Measurements from ENCODE around the gene RNF31.

The RNF31 gene

GRCh38 chr14:24117179-24117578 is 30.1 kb upstream of the RNF31 start:
- no peak for DNase-seq

GRCh38 chr14:24119691-24120090 is 27.6 kb upstream of the RNF31 start:
- no peak for DNase-seq

- no peak for DNase-seq
Observed at GRCh38 chr14:24121210-24121609, 26.1 kb upstream of the RNF31 start.

GRCh38 chr14:24122416-24122815 is 24.9 kb upstream of the RNF31 start:
- no peak for DNase-seq

GRCh38 chr14:24122898-24123297 is 24.4 kb upstream of the RNF31 start:
- DNase-seq = no peak

GRCh38 chr14:24123424-24124417 is 23.6 kb upstream of the RNF31 start:
- DNase-seq = no peak

- DNase-seq = no peak
Observed at GRCh38 chr14:24126939-24127338, 20.4 kb upstream of the RNF31 start.

GRCh38 chr14:24127673-24128072 is 19.6 kb upstream of the RNF31 start:
- no peak for DNase-seq

- no peak for DNase-seq
Observed at GRCh38 chr14:24129410-24129998, 17.8 kb upstream of the RNF31 start.

GRCh38 chr14:24130380-24130716 is 16.9 kb upstream of the RNF31 start, which contains the start of gene FITM1:
FITM1 (plus strand) TSS chr14:24130659; CDS start chr14:24131564, 905 bp downstream.
- no peak for DNase-seq

- peak; percentile 61 for DNase-seq
Observed at GRCh38 chr14:24130717-24131548, 16.4 kb upstream of the RNF31 start.

- no peak for DNase-seq
Observed at GRCh38 chr14:24131549-24131966, 15.7 kb upstream of the RNF31 start.

GRCh38 chr14:24132061-24132685 is 15.1 kb upstream of the RNF31 start:
- DNase-seq = no peak

GRCh38 chr14:24132976-24133375 is 14.3 kb upstream of the RNF31 start:
- no peak for DNase-seq

GRCh38 chr14:24133735-24134134 is 13.6 kb upstream of the RNF31 start:
- DNase-seq = no peak

- DNase-seq = no peak
Observed at GRCh38 chr14:24135584-24135833, 11.8 kb upstream of the RNF31 start.

- peak; percentile 75 for DNase-seq
Observed at GRCh38 chr14:24135834-24136683, 11.2 kb upstream of the RNF31 start, which contains the start of gene PSME1. PSME1 (plus strand) TSS chr14:24136194; CDS start chr14:24136263, 69 bp downstream.

GRCh38 chr14:24136684-24137528 is 10.4 kb upstream of the RNF31 start:
- DNase-seq = no peak

GRCh38 chr14:24137529-24138395 is 9.5 kb upstream of the RNF31 start:
- no peak for DNase-seq
